Activated naive CD4-positive, alpha-beta T cell treated with anti-CD3 and anti-CD28 coated beads, Interleukin-2, amount 10 ng/mL, durations not matched to agents 7 days and 5 days (primary cell): ENCODE data around the gene MAP3K4.

ENCODE experiments used
- CTCF ChIA-PET: fragments of 350-600 bp; sonication (Branson Sonifier 250); formaldehyde crosslinking; loops from one replicate; lab custom pipeline; 2021; ENCODE audit warnings: antibody characterized with exemption; lab: Charles Lee
- DNase-seq: peaks from one replicate; pipeline ENCODE4 v3.0.0-alpha.2; 2020
- H3K27ac Mint-ChIP-seq: one replicate; pipeline ENCODE4 v1.8.0; 2021; ENCODE audit warnings: mild to moderate bottlenecking, moderate library complexity, mixed read lengths
- H3K27me3 Mint-ChIP-seq: one replicate; pipeline ENCODE4 v1.8.0; 2021; ENCODE audit warnings: mild to moderate bottlenecking, mixed read lengths
- H3K36me3 Mint-ChIP-seq: one replicate; pipeline ENCODE4 v1.8.0; 2021; ENCODE audit warnings: mixed read lengths
- H3K4me1 Mint-ChIP-seq: one replicate; pipeline ENCODE4 v1.8.0; 2021; ENCODE audit warnings: mixed read lengths
- H3K4me3 Mint-ChIP-seq: one replicate; pipeline ENCODE4 v1.8.0; 2021; ENCODE audit warnings: mild to moderate bottlenecking, moderate library complexity, mixed read lengths
- H3K9me3 Mint-ChIP-seq: one replicate; pipeline ENCODE4 v1.8.0; 2021; ENCODE audit warnings: mixed read lengths

The MAP3K4 gene

DNA sequence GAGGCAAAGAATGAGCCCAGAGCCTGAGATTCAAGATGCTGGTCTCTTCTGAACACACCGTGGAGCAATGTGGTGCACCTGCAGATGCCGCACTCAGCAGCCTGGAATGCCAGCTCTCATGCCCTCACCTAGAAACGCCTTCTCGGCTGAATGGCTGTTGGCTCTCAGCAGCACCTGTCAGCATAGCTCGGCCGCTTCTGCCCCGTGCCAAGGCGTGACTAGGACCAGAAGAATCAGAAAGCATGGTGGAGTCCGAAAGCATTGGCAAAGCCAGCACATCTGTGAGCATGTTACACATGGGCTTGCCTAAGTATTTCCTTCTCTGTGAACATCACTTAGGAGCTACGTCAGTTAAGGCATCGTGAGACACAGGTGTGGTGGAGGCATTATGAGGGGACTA is 140.8 kb downstream of the MAP3K4 start:
- Mint-ChIP-seq H3K27me3 (no peaks in the 10 kb centered on the region), H3K27ac (no peak overlapping the region), H3K36me3 (peaks cover 7% of the 10 kb centered on the region), H3K4me3 (no peak overlapping the region), H3K4me1 (peaks cover 16% of the 10 kb centered on the region), H3K9me3 (no peaks in the 10 kb centered on the region)
- DNase-seq = no peak
- CTCF ChIA-PET = interaction anchor here (0.9 kb wide), 1 partner anchor 238 kb away, joined by 3 read pairs; no protein-coding TSS in a partner anchor

DNA sequence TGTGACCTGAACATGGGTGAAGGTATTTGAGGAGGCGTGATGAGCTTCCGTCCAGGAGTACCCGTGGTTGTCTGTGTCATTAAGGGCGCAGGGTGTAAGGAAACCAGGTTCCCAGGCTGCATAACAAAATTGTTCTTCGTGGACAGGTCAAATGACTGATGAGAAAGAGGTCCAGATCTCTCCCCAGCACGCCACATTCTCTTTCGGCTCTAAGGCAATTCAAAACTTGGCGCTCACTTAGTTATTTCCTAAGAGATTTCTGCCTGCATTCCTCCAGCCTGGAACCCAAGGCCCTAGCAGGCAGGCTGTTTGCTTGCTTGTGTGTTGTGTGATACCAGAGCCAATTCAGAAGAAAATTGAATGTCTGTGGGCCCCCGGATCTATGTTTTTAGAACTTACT is 142.4 kb downstream of the MAP3K4 start:
- Mint-ChIP-seq H3K27me3 (no peaks in the 10 kb centered on the region), H3K4me1 (peaks cover 4% of the 10 kb centered on the region)
- DNase-seq = no peak

DNA sequence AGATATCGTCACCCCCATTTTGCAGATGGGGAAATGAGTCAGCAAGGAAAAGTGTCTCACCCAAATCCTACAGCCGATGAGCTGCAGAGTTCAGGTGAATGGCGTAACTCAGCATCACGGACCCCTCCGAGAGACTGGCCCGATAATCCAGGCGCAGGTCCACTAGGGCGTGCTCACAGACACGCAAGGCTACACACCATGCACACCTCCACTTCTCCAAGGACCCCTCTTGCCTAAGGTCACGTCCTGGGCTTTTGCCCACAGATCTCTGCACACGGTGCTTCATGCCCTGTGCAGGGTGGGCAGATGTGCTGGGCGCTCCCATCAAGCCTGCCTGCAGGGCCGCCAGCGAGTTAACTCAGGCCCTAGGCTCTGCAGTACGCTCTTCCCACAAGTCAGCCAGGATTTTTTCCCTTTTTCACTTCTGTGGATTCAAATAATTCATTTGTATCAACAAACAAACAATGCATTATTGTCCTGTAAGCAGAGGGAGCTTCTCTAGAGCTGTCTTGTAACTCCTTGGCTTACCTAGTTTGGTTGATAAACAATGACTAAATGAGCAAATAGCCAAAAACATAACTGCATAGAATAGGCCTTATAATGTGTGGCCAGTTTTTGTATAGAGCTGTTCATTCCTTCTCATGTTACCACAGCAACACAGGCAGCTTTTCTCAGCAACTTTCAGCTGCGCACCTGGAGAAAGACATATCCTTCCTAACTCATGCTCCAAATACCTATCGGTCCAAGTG is 143.2 kb downstream of the MAP3K4 start:
- Mint-ChIP-seq H3K27ac (no peak overlapping the region), H3K9me3 (no peaks in the 10 kb centered on the region), H3K27me3 (no peaks in the 10 kb centered on the region), H3K4me3 (no peak overlapping the region), H3K36me3 (peaks cover 4% of the 10 kb centered on the region), H3K4me1 (no peaks in the 10 kb centered on the region)
- DNase-seq = no peak
- CTCF ChIA-PET = no interaction called here

More for the DNA sequence above, 142.4 kb downstream of the MAP3K4 start:
- H3K4me3 Mint-ChIP-seq = no peak overlapping the region
- H3K9me3 Mint-ChIP-seq = no peaks in the 10 kb centered on the region
- no peak overlapping the region for H3K27ac Mint-ChIP-seq
- H3K36me3 Mint-ChIP-seq = peaks cover 5% of the 10 kb centered on the region
- CTCF ChIA-PET = no interaction called here

DNA sequence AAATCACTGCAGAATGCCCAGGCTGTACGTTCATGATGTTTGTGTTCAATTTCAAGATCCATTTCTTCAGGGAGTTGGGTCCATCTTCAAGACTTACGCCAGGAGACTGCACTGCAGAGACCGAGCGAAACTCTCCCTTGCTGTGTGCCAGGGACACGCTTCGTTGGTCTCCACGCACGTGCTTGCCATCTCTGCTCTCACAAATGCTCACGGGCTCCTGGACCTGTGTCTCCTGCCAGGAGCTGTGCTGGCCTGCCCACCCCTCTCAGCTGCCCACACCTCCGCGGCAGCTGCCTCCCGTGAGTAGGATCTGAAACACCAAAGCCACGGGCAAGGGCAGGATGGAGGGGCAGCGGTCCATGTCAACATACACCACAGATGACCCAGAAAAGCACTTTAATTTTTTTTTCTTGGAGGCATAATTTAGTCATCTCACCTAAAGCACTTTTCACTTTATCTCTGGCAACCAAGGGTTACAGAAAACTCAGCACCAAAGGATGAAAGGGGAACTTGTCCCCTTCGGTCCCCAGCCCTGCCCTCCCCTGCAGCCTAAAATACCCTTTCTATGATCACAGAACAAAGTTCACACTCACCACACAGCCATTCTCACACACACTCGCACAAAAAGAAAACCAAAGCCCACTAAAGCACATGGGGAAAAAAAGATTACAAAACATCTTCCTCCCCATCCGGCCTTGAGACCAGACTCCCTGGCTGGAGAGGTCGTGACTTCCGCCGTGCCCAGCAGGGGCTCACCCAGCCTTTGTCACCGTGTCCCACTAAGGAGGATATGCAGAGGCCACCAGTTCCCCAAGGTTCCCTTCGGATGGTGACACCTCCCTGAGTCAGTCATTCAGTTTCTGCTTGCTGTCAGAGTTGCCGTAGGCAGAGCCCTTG is 144.4 kb downstream of the MAP3K4 start:
- Mint-ChIP-seq H3K27ac (no peak overlapping the region), H3K36me3 (peaks cover 4% of the 10 kb centered on the region), H3K4me1 (no peaks in the 10 kb centered on the region), H3K27me3 (no peaks in the 10 kb centered on the region), H3K9me3 (no peaks in the 10 kb centered on the region), H3K4me3 (no peak overlapping the region)
- CTCF ChIA-PET = no interaction called here
- no peak for DNase-seq

DNA sequence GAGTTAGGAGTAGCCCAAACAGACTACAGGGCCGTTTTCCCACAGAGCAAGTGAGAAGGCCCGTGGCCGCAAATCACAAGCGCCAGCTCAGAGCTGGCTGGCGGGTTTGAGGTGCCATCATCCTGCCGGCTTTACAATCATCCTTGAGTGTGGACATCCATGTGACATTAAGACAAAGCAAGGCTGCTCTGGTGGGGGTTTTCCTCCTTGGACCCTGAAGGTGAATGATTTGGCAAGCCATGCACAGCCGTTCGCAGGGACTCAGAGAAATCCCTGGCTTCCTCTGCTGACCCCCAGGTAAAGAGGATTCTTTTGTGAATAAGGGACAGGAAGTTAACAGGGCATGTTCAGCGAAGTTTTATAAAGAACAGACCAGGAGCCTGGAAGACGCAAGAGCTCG is 145.1 kb downstream of the MAP3K4 start:
- no peaks in the 10 kb centered on the region for H3K27me3 Mint-ChIP-seq
- H3K27ac Mint-ChIP-seq = no peak overlapping the region
- no peak for DNase-seq
- CTCF ChIA-PET = no interaction called here
- peaks cover 4% of the 10 kb centered on the region for H3K36me3 Mint-ChIP-seq
- no peak overlapping the region for H3K4me3 Mint-ChIP-seq
- H3K4me1 Mint-ChIP-seq = no peaks in the 10 kb centered on the region
- no peaks in the 10 kb centered on the region for H3K9me3 Mint-ChIP-seq

DNA sequence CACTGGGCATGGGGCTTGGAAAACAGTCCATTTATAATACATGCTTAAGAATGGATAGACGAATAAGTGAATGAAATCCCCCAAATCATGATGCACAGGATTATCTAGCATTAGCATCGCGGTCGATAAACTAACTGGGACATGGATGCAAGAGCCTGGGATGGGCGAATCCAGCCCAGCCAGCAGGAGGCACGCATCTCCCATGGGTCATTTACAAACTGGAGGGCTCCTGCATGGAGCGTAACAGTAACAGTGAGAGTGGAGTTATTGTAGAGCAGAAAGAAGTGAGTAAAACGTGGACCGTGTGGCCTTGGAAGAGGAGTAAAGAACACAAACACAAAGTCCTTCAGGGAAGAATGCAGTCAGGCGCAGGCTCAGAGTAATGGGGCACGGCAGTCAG is 145.8 kb downstream of the MAP3K4 start:
- Mint-ChIP-seq H3K4me1 (no peaks in the 10 kb centered on the region), H3K27me3 (no peaks in the 10 kb centered on the region), H3K9me3 (no peaks in the 10 kb centered on the region), H3K36me3 (peaks cover 5% of the 10 kb centered on the region), H3K27ac (no peak overlapping the region), H3K4me3 (no peak overlapping the region)
- DNase-seq = no peak
- CTCF ChIA-PET = no interaction called here

DNA sequence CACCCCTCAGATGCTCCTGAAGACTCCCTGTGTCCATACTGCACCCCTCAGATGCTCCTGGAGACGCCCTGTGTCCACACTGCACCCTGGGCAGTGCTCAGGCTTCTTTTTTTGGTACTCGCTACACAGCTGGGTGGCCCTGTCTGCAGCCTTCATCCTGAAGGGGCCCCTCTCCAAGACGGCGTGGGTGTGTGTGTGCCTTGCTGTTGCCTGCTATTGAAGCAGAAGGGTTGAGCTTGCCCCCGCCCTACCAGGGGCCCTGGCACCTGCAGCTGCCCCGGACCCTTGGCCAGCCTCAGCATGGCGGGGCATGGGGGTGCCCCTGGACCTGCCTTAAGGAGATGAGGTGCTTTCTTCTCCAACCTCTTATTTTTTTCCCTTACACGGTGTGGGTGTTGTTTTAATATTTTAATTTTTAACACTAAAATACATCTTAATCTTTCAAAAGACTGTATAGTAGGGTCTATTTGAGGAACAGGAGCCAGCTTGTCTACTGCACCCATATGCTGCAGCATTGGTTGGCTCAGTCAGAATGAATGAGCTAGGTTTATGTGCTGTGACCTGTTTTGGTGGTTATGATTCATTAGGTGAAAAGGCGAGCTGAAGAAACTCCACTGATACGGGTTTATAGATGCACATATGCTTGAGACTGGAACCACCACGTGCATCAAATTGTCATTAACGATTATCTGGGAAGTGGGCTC is 146.4 kb downstream of the MAP3K4 start:
- CTCF ChIA-PET = no interaction called here
- DNase-seq = no peak
- no peaks in the 10 kb centered on the region for H3K4me1 Mint-ChIP-seq
- no peak overlapping the region for H3K27ac Mint-ChIP-seq
- peaks cover 6% of the 10 kb centered on the region for H3K36me3 Mint-ChIP-seq
- H3K27me3 Mint-ChIP-seq = no peaks in the 10 kb centered on the region
- H3K9me3 Mint-ChIP-seq = no peaks in the 10 kb centered on the region
- H3K4me3 Mint-ChIP-seq = no peak overlapping the region

DNA sequence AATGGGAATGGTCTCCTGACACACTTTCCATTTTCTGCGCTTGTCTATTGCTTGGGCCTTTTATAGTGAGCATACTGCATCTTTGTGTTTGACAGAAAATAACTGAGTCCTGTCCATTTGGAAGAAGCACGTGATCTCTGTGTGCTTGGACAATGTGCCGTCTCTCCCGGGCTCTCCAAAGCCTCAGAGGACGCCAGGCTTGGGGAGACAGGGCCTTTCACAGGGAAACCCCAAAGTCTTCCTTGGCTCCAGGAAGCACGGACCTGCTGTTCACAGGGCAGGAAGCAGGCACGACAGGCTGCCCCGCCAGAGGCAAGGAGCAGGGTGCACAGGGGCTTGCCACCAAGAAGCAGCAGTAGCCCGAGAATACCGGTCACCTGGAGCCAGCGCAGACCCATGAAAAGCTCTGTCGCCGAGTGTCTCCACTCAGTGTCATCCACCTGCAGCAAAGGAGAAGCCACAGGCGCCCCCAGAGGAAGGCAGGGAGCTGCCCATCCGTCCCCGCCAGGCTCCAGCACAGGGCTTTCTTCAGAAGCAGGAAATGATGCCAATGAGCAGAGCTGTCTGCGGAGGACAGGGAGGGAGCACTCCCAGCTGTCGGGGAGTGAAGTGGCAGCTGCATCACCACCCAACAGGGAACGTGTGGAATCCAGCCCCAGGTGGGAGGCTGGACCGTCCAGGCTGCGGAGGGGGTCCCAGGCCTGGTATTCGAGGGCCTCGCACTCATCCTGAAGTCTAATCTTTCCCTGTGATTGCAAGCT is 147.2 kb downstream of the MAP3K4 start:
- CTCF ChIA-PET = no interaction called here
- no peak overlapping the region for H3K4me3 Mint-ChIP-seq
- no peak for DNase-seq
- H3K27ac Mint-ChIP-seq = no peak overlapping the region
- H3K27me3 Mint-ChIP-seq = no peaks in the 10 kb centered on the region
- H3K36me3 Mint-ChIP-seq = peaks cover 5% of the 10 kb centered on the region
- no peaks in the 10 kb centered on the region for H3K4me1 Mint-ChIP-seq
- H3K9me3 Mint-ChIP-seq = no peaks in the 10 kb centered on the region

DNA sequence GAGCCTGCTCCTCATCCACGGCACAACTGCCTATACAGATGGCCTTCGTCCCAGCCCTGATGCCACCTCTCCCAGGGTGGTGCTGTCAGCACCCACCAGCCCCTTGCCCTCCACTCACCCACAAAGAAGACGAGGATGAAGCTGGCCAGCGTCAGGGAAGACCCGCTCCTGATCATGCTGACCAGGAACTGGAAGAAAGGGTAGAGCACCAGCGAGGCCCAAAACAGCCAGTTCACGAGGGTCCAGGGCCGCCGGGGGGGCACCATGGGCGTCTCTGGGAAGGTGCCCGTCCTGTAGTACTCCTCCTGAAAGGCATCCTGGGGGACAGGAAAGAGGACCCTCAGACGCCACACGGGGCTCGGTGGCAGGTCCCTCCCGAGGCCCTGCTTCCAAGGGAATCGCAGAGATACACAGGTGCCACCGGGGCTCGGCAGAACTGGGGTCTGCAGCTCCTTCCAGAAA is 147.8 kb downstream of the MAP3K4 start:
- H3K27me3 Mint-ChIP-seq = no peaks in the 10 kb centered on the region
- peaks cover 5% of the 10 kb centered on the region for H3K36me3 Mint-ChIP-seq
- CTCF ChIA-PET = no interaction called here
- DNase-seq = no peak
- no peaks in the 10 kb centered on the region for H3K4me1 Mint-ChIP-seq
- H3K4me3 Mint-ChIP-seq = no peak overlapping the region
- H3K27ac Mint-ChIP-seq = no peak overlapping the region
- no peaks in the 10 kb centered on the region for H3K9me3 Mint-ChIP-seq

DNA sequence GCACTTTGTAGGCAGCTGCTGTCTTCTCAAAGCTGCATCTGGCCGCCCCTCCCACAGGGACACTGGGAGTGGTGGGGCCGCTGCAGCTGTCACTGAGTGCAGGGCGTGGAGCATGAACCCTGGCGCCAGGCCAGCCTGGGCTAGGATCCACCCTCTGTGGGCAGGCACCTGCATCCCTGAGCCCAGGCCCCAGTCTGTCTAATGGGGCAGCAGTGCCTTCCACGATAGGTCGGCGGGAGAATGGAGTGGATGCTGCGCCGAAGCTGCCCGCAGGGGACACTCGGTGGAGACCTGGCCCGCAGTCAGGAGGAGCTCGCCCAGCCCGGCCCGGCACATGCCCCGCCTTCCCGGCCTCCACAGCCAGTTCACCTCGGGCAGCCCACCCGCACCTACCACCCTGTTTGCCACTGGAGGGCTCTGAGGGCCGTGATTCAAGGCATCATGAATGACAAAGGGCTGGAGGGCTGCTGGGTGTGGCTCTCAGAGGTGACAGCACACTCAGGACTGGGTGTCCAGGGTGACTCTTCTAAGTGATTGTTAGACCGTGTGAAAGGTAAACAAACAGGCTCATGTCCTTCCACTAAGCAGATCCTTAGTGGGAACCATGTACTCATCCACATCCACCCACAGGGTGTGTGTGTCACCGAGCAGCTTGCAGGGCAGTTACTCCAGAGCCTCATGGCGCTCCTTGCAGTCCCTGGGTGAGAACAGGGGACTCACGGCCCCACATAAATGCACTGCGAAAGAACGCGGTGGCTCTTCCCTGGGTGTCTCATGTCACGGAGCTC is 148.4 kb downstream of the MAP3K4 start:
- Mint-ChIP-seq H3K4me3 (no peak overlapping the region), H3K4me1 (no peaks in the 10 kb centered on the region), H3K27ac (no peak overlapping the region), H3K36me3 (peaks cover 5% of the 10 kb centered on the region), H3K27me3 (no peaks in the 10 kb centered on the region), H3K9me3 (no peaks in the 10 kb centered on the region)
- DNase-seq = no peak
- CTCF ChIA-PET = no interaction called here

DNA sequence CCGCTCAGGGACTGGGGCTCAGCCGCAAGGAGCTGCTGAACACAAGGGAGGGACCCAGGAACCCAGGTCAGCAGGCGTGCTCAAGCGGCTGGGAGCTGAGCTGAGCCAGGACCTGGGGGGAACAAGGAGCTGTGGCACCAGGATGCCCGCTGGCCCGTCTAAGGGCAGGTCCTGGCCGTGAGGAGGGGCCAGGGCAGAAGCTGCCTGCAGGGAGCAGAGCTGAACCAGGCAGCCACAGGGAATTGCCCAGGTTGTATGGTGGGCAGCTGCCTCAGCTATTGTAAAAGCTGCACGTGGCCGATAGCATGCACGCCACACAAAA is 148.9 kb downstream of the MAP3K4 start:
- CTCF ChIA-PET = no interaction called here
- H3K9me3 Mint-ChIP-seq = no peaks in the 10 kb centered on the region
- peaks cover 5% of the 10 kb centered on the region for H3K36me3 Mint-ChIP-seq
- H3K4me1 Mint-ChIP-seq = no peaks in the 10 kb centered on the region
- H3K27ac Mint-ChIP-seq = no peak overlapping the region
- H3K4me3 Mint-ChIP-seq = no peak overlapping the region
- DNase-seq = no peak
- no peaks in the 10 kb centered on the region for H3K27me3 Mint-ChIP-seq

DNA sequence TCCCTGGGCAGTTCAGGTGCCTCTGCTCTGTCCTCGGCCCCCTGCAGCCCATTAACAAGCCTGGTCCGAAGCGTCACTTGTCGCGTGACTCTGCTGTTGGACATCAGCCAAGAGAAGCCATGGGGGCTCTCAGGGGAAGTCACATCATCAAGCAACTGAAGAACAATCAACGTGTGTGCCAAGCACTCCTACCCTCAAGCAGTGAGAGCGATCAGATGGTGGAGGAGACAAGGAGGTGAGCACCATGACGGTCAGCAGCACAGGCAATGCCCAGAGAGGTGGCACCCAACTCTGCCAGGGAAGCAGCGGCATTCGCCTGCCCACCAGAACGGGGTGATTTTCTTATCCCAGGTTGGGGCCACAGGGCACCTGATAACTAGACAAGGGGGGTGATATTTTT is 149.6 kb downstream of the MAP3K4 start:
- Mint-ChIP-seq H3K4me3 (no peak overlapping the region), H3K36me3 (peaks cover 5% of the 10 kb centered on the region), H3K4me1 (no peaks in the 10 kb centered on the region), H3K9me3 (no peaks in the 10 kb centered on the region), H3K27me3 (no peaks in the 10 kb centered on the region), H3K27ac (no peak overlapping the region)
- DNase-seq = no peak
- CTCF ChIA-PET = no interaction called here

DNA sequence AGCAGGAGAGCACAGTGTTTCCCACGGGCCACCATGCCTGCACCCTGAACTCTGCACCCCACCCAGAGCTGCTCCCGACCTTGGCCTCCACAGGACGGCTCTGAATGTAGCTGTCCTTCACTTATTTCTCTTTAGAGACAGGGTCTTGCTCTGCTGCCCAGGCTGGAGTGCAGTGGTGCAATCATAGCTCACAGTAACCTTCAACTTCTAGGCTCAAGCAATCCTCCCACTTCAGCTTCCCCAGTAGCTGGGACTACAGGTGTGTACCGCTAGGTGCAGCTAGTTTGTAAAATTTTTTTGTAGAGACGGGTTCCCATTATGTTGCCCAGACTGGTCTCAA is 151.4 kb downstream of the MAP3K4 start:
- Mint-ChIP-seq H3K4me1 (no peaks in the 10 kb centered on the region), H3K9me3 (no peaks in the 10 kb centered on the region), H3K4me3 (no peak overlapping the region), H3K36me3 (peaks cover 3% of the 10 kb centered on the region), H3K27ac (no peak overlapping the region), H3K27me3 (no peaks in the 10 kb centered on the region)
- DNase-seq = no peak
- CTCF ChIA-PET = no interaction called here
